ENCODE results near the gene TNFRSF11A.
A peak's percentile ranks its signal among the peaks of the same experiment; 100 is the strongest.

The TNFRSF11A gene

GRCh38 chr18:62289047-62289446 is 36.1 kb upstream of the TNFRSF11A start:
- FAIRE-seq (no peak), DNase-seq (ENCODE audit: insufficient read length) (no peak)
- TF ChIP-seq TAF1 (IDR thresholded peaks at IDR 0.05; ENCODE audit: borderline replicate concordance, low read depth, low read length) (no peak), POLR2AphosphoS5 (IDR thresholded peaks at IDR 0.05; ENCODE audit: low read depth, low read length) (no peak), POLR2A (IDR thresholded peaks at IDR 0.05; ENCODE audit: low read depth, low read length) (no peak)

DNA sequence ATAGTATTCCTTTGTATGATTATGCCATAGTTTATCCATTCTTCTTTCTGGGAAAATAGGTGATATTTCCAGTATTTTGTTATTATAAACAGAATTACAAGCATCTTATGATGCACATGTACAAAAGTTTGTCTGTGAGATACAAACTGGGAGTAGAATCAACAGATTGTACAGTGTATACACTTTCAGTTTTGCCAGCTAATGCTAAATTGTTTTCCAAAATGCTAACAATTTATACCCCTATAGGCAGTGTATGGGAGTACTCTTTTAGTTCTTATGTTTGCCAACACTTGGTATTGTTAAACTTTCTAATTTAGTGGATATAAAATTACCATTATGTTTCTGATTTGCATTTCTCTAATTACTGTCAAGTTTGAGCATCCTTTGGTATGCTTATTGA is 31.0 kb upstream of the TNFRSF11A start:
- TF ChIP-seq POLR2A (IDR thresholded peaks at IDR 0.05; ENCODE audit: low read depth, low read length), result no peak
- TF ChIP-seq TAF1 (IDR thresholded peaks at IDR 0.05; ENCODE audit: borderline replicate concordance, low read depth, low read length), result no peak
- TF ChIP-seq POLR2AphosphoS5 (IDR thresholded peaks at IDR 0.05; ENCODE audit: low read depth, low read length), result no peak
- FAIRE-seq, result no peak

GRCh38 chr18:62300359-62300963 is 24.6 kb upstream of the TNFRSF11A start:
- FAIRE-seq (peak; percentile 51), DNase-seq (ENCODE audit: insufficient read length) (no peak)
- TF ChIP-seq POLR2AphosphoS5 (IDR thresholded peaks at IDR 0.05; ENCODE audit: low read depth, low read length) (no peak), TAF1 (IDR thresholded peaks at IDR 0.05; ENCODE audit: borderline replicate concordance, low read depth, low read length) (no peak), POLR2A (IDR thresholded peaks at IDR 0.05; ENCODE audit: low read depth, low read length) (no peak)

More for the DNA sequence above, 31.0 kb upstream of the TNFRSF11A start:
- no peak for DNase-seq (ENCODE audit: insufficient read length)

DNA sequence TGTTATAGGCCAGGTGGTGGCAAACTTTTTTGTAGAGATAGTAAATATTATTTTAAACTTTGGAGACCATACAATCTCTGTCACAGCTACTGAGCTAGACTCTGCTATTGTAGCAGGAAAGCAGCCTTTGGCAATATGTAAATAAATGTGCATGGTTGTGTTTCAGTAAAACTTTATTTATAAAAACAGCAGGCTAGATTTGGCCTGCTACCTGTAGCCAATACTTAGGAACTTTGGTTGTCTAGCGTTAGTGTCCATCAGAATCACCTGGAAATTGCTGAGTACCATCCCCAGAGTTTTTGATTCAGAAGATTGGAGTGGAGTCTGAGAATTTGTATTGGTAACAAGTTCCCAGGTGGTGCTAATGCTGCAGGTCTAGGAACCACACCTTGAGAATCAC is 23.8 kb upstream of the TNFRSF11A start:
- no peak for TF ChIP-seq TAF1 (IDR thresholded peaks at IDR 0.05; ENCODE audit: borderline replicate concordance, low read depth, low read length)
- DNase-seq (ENCODE audit: insufficient read length), result no peak
- no peak for FAIRE-seq

GRCh38 chr18:62312851-62313250 is 12.3 kb upstream of the TNFRSF11A start:
- FAIRE-seq, result peak; percentile 76

DNA sequence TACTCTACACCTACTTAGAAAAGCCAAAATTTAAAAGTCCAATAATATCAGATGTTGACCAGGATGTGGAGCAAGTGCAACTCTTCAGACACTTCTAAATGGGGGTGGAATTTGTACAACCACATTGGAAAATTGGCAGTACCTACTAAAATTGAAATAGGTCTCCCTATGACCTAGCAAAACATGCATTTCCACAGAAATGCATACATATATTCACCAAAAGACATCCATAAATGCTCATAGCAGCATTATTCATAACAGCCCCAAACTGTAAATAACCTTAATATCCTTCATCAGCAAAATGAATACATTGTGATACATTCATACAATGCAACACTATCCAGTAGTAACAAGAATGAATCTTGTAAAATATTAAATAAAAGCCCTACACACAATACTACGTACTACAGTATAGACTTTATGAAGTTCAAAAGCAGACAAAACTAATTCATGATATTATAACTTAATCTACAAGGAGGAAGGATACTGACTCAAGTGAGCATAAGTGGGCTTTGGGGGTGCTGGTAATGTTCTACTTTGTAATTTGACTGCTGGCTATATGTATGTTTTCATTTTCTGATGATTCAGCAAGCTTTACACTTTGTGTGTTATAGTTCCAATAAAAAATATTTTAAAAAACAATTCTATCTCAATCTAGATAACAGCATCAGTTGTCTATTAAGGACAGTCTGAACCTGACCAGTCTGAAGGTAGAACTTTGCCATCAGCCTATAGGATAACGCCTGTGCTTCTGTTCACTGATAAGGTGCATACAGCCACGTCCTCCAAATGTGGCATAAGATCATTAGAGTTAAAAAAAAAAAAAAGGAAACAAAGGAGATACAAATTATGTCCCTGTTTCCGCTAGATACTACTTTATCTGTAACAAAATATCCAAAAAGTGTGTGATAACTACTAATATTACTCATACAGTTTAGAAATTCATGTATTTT is 6.6 kb upstream of the TNFRSF11A start:
- TF ChIP-seq POLR2A (IDR thresholded peaks at IDR 0.05; ENCODE audit: low read depth, low read length), result no peak
- no peak for TF ChIP-seq TAF1 (IDR thresholded peaks at IDR 0.05; ENCODE audit: borderline replicate concordance, low read depth, low read length)
- TF ChIP-seq POLR2AphosphoS5 (IDR thresholded peaks at IDR 0.05; ENCODE audit: low read depth, low read length), result no peak
- FAIRE-seq (no peak), DNase-seq (ENCODE audit: insufficient read length) (no peak)

More at GRCh38 chr18:62312851-62313250, 12.3 kb upstream of the TNFRSF11A start:
- TF ChIP-seq POLR2A (IDR thresholded peaks at IDR 0.05; ENCODE audit: low read depth, low read length), result no peak
- DNase-seq (ENCODE audit: insufficient read length), result no peak

DNA sequence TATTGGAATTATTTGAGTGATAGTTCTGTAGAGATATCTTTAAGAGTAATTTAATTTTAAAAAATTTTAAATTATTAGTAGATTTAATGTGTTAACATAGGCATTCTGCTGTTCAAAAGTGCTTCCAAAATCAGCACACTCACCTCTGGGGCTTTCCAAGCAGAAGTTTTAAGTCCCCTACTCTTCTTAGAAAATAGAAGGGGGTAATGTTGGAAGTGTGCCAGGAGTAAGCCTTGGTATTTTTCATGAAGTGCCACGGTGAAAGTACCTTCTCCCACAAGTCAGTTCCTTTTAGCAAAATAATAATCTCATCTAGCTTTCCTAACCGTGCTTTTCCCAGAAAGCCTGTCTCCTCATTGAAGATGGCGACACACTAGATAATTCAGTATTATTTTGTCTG is 3.9 kb upstream of the TNFRSF11A start:
- no peak for FAIRE-seq
- DNase-seq (ENCODE audit: insufficient read length), result no peak
- no peak for TF ChIP-seq TAF1 (IDR thresholded peaks at IDR 0.05; ENCODE audit: borderline replicate concordance, low read depth, low read length)
- no peak for TF ChIP-seq POLR2A (IDR thresholded peaks at IDR 0.05; ENCODE audit: low read depth, low read length)
- TF ChIP-seq POLR2AphosphoS5 (IDR thresholded peaks at IDR 0.05; ENCODE audit: low read depth, low read length), result no peak

- DNase-seq (ENCODE audit: insufficient read length) (no peak), FAIRE-seq (peak; percentile 57)
- TF ChIP-seq TAF1 (IDR thresholded peaks at IDR 0.05; ENCODE audit: borderline replicate concordance, low read depth, low read length), result no peak
- no peak for TF ChIP-seq POLR2AphosphoS5 (IDR thresholded peaks at IDR 0.05; ENCODE audit: low read depth, low read length)
- no peak for TF ChIP-seq POLR2A (IDR thresholded peaks at IDR 0.05; ENCODE audit: low read depth, low read length)
Observed at GRCh38 chr18:62323483-62324180, 1.5 kb upstream of the TNFRSF11A start.

DNA sequence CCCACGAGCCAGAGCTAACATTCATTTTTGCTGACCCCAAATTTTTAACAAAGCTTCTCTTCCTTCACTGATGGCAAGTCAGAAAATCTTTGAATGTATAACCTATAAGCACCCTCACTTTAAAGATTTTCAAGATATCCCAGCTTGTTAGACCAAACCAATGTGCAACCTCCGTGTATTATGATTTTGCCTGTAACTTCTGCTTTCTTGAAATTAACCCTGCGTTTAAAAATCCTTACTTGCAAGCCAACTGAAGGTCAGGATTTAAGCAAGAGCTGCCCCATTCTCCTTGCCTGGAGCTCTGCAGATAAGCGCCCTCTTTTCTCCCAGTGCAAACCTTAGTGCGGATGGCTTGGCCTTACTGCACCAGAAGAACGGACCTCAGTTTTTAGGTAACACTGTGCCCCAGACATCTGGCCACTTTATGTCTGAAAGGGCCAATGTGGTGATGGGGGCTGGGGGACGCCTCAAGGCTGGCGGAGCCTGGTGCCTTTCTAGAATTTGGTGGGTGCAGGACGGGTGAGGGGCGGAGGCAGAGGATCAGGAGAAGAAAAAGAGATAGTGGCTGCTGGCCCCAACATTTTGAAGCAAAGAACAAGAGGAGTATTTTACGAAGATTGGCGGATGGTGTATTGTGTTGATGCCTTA is 805 bp upstream of the TNFRSF11A start:
- TF ChIP-seq POLR2A (IDR thresholded peaks at IDR 0.05; ENCODE audit: low read depth, low read length) (no peak), POLR2AphosphoS5 (IDR thresholded peaks at IDR 0.05; ENCODE audit: low read depth, low read length) (no peak), TAF1 (IDR thresholded peaks at IDR 0.05; ENCODE audit: borderline replicate concordance, low read depth, low read length) (no peak)
- no peak for DNase-seq (ENCODE audit: insufficient read length)
- no peak for FAIRE-seq

DNA sequence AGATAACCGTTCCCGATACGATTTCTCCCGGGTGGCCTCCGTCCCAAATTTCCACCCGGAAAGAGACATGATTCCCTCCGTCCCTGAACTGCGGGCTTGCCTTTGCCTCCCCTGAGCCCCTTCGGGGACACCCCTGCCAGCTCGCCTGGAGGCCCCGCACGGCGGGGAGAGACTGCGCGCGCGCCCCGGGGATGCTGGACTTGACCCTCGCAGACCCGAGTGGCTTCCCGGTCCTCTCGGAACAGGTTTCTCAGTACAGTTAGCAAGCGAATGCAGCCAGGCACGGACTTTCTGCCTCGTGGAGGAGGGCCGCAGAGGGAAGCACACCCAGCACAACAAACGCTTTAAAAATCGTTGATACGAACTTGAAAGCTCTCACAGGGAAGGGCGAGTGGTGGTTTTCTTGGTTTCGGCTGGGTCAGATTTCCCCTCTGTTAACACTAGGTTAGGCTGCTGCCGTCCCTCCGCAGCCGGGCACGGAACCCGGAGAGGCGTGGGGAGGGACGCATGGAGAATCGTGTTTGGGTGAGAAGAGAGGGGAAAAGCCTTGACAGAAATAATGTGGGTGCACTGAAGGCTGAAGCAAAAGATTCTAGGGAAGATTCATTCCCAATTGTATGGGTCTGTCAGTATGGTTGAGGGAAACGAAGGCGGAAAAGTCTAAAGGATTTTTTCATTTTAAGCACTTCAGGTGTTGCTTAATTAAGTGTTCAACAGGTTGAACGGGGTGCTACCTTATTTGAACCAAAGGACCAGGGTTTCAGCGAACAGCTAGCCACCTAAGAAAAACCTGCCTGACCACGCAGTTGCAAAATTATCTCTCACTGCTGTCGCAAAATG is 916 bp downstream of the TNFRSF11A start:
- FAIRE-seq (peak; percentile 85), DNase-seq (ENCODE audit: insufficient read length) (peak; percentile 24)
- TF ChIP-seq POLR2AphosphoS5 (IDR thresholded peaks at IDR 0.05; ENCODE audit: low read depth, low read length) (no peak), TAF1 (IDR thresholded peaks at IDR 0.05; ENCODE audit: borderline replicate concordance, low read depth, low read length) (no peak), POLR2A (IDR thresholded peaks at IDR 0.05; ENCODE audit: low read depth, low read length) (no peak)

Measured in GM12892 (cell line).